MM.1S (cell line): Measurements from ENCODE around the gene ABCC9.

Experiments
- CTCF ChIP-seq: fragments of 300-600 bp; sonication (generic); IDR thresholded peaks from 2 replicates; pipeline ENCODE4 v1.5.1; 2016; ENCODE audit warnings: antibody characterized with exemption, low read length, mixed read lengths
- EZH2 ChIP-seq: fragments of 300-600 bp; sonication (generic); optimal IDR thresholded peaks from 2 replicates; pipeline ENCODE3; 2017; ENCODE audit warnings: low read depth, mild to moderate bottlenecking, antibody characterized with exemption, low read length, mixed read lengths

GRCh38 chr12:21843795-21844194, 97.4 kb downstream of the ABCC9 start:
- no peak for TF ChIP-seq CTCF
- no peak for TF ChIP-seq EZH2
